Dendritic cell treated with granulocyte-macrophage colony-stimulating factor and Interleukin-4, amounts not matched to agents 40 ng/mL and 50 ng/mL, for 4 days (primary cell): ENCODE results near the gene TRAPPC8.
"Not testable (repeated sequence)": the region's sequence is repeated elsewhere in the genome, so short reads cannot be mapped to it uniquely, and the experiment has no call there.

Source experiments
- H3K27ac Mint-ChIP-seq: one replicate; pipeline ENCODE4 v1.8.0; 2022; ENCODE audit warnings: mild to moderate bottlenecking, mixed read lengths
- H3K27me3 Mint-ChIP-seq: one replicate; pipeline ENCODE4 v1.8.0; 2022; ENCODE audit warnings: mild to moderate bottlenecking, mixed read lengths
- H3K36me3 Mint-ChIP-seq: one replicate; pipeline ENCODE4 v1.8.0; 2022; ENCODE audit warnings: low read depth, mixed read lengths
- H3K4me1 Mint-ChIP-seq: one replicate; pipeline ENCODE4 v1.8.0; 2022; ENCODE audit warnings: low read depth, mixed read lengths
- H3K4me3 Mint-ChIP-seq: one replicate; pipeline ENCODE4 v1.8.0; 2022; ENCODE audit warnings: mild to moderate bottlenecking, moderate library complexity, mixed read lengths
- H3K9me3 Mint-ChIP-seq: one replicate; pipeline ENCODE4 v1.8.0; 2022; ENCODE audit warnings: mixed read lengths
- intact Hi-C: fragments of 100-400 bp; cut with micrococcal nuclease; formaldehyde crosslinking; loops from one replicate; pipeline ENCODE4 v1.15.0; 2022

TRAPPC8 gene

GRCh38 chr18:31931163-31931885 lies 11.6 kb downstream of the TRAPPC8 start:
- Mint-ChIP-seq H3K27ac (peak overlapping the region; percentile 30), H3K4me3 (no peak overlapping the region), H3K27me3 (no peaks in the 10 kb centered on the region), H3K9me3 (no peaks in the 10 kb centered on the region), H3K36me3 (peaks cover 84% of the 10 kb centered on the region), H3K4me1 (peaks cover 11% of the 10 kb centered on the region)
- intact Hi-C loops, result no loop called here

GRCh38 chr18:31929273-31929672 lies 13.7 kb downstream of the TRAPPC8 start:
- peaks cover 11% of the 10 kb centered on the region for H3K4me1 Mint-ChIP-seq
- intact Hi-C loops, result no loop called here
- H3K27ac Mint-ChIP-seq, result no peak overlapping the region
- H3K36me3 Mint-ChIP-seq, result peaks cover 84% of the 10 kb centered on the region
- no peaks in the 10 kb centered on the region for H3K9me3 Mint-ChIP-seq
- H3K4me3 Mint-ChIP-seq, result no peak overlapping the region
- no peaks in the 10 kb centered on the region for H3K27me3 Mint-ChIP-seq

DNA sequence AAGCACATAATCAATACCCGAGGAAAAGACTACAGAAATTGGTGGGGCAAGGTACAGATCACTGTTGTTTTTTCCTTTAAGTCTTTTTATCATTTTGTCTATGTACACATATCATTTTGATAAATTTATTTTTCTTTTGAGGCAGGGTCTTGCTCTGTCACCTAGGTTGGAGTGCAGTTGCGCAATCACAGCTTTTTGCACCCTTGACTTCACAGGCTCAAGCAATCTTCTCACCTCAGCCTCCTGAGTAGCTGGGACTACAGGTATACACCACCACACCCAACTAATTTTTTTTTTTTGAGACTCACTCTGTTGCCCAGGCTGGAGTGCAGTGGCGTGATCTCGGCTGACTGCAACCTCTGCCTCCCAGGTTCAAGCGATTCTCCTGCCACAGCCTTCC lies 15.9 kb downstream of the TRAPPC8 start:
- not testable (repeated sequence) for H3K4me1 Mint-ChIP-seq

DNA sequence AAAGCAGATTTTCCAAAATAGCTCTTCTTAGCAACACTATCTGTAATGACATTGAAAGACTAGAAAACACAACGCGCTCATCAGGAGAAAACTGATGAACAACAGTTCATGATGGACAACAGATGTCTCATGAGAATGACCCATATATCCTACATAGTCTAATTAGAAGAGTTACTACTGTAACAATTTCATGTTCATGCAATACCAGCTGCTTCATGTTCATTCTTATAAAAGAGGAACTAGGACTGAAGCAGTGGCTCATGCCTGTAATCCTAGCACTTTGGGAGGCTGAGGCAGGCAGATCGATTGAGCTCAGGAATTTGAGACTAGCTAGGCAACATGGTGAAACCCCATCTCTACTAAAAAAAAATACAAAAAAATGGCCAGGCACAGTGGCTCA lies 22.7 kb downstream of the TRAPPC8 start:
- no peak overlapping the region for H3K27ac Mint-ChIP-seq
- H3K4me3 Mint-ChIP-seq, result no peak overlapping the region
- H3K4me1 Mint-ChIP-seq, result no peaks in the 10 kb centered on the region
- H3K27me3 Mint-ChIP-seq, result no peaks in the 10 kb centered on the region
- H3K36me3 Mint-ChIP-seq, result peaks cover 94% of the 10 kb centered on the region
- intact Hi-C loops, result no loop called here
- H3K9me3 Mint-ChIP-seq, result no peaks in the 10 kb centered on the region

More for the DNA sequence above, 15.9 kb downstream of the TRAPPC8 start:
- H3K27me3 Mint-ChIP-seq, H3K27ac Mint-ChIP-seq, intact Hi-C loops, H3K4me3 Mint-ChIP-seq, H3K9me3 Mint-ChIP-seq: not testable (repeated sequence)
- H3K36me3 Mint-ChIP-seq, result peaks cover 93% of the 10 kb centered on the region

- H3K9me3 Mint-ChIP-seq, H3K4me1 Mint-ChIP-seq, H3K4me3 Mint-ChIP-seq, H3K27me3 Mint-ChIP-seq, intact Hi-C loops, H3K27ac Mint-ChIP-seq: not testable (repeated sequence)
- peaks cover 94% of the 10 kb centered on the region for H3K36me3 Mint-ChIP-seq
Measured at GRCh38 chr18:31919366-31919765, 23.6 kb downstream of the TRAPPC8 start.

- no peak overlapping the region for H3K4me3 Mint-ChIP-seq
- no peaks in the 10 kb centered on the region for H3K4me1 Mint-ChIP-seq
- H3K27me3 Mint-ChIP-seq, result no peaks in the 10 kb centered on the region
- H3K36me3 Mint-ChIP-seq, result peaks cover 92% of the 10 kb centered on the region
- H3K9me3 Mint-ChIP-seq, result no peaks in the 10 kb centered on the region
- intact Hi-C loops, result no loop called here
- H3K27ac Mint-ChIP-seq, result no peak overlapping the region
Measured at GRCh38 chr18:31918733-31919132, 24.2 kb downstream of the TRAPPC8 start.

DNA sequence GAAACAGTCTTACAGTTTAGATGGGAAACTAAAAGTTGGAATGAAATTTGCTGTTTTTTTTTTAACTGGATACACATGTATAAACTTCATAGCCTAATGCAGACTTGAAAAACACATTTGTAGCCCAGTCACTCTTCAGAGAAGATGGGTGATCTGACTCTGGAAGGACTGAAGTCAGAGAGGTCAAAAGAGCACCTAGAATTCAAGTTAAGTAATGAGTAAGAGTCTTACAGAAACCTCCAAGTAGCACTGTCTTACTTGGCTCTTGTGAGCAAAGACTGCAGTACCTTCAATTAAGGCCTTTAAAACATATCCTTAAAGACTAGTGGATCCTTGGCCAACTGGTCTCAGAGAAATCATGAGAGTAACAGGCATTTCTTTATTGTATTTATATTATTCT lies 41.9 kb downstream of the TRAPPC8 start:
- Mint-ChIP-seq H3K4me3 (no peak overlapping the region), H3K9me3 (no peaks in the 10 kb centered on the region), H3K27me3 (no peaks in the 10 kb centered on the region), H3K36me3 (peaks cover 83% of the 10 kb centered on the region), H3K4me1 (no peaks in the 10 kb centered on the region), H3K27ac (no peak overlapping the region)
- intact Hi-C loops, result no loop called here

DNA sequence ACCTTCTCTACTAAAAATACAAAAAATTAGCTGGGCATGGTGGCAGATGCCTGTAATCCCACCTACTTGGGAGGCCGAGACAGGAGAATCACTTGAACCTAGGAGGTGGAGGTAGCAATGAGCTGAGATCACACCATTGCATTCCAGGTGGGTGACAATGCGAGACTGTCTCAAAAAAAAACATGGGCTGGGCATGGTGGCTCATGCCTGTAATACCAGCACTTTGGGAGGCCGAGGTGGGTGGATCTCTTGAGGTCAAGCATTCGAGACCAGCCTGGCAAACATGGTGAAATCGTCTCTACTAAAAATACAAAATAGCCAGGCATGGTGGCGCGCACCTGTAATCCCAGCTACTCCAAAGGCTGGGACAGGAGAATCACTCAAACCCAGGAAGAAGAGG lies 43.2 kb downstream of the TRAPPC8 start:
- H3K4me3 Mint-ChIP-seq, H3K27ac Mint-ChIP-seq, H3K9me3 Mint-ChIP-seq, H3K27me3 Mint-ChIP-seq, H3K4me1 Mint-ChIP-seq, intact Hi-C loops: not testable (repeated sequence)
- H3K36me3 Mint-ChIP-seq, result peaks cover 94% of the 10 kb centered on the region

DNA sequence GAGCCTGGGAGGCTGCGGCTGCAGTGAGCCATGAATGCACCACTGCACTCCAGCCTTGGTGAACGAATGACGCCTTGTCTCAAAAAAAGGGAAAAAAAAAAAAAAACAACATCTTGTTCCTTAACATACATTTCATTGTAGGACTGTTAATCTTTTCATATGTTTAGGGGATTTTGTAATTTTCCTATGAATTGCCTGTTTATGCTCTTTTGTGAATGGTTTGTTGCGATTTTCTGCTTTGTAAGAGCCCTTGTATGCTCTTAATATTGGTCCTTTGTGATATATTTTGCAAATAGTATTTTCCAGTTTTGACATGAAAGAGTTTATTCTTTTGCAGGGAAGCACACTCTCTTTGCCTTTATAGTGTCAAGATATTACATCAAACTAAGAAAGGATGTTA lies 50.0 kb downstream of the TRAPPC8 start:
- Mint-ChIP-seq H3K4me1 (no peaks in the 10 kb centered on the region), H3K36me3 (peaks cover 69% of the 10 kb centered on the region), H3K27me3 (no peaks in the 10 kb centered on the region), H3K4me3 (no peak overlapping the region), H3K27ac (no peak overlapping the region), H3K9me3 (no peaks in the 10 kb centered on the region)
- intact Hi-C loops, result loop anchor here (5.0 kb wide), 1 partner anchor 36 kb away; no protein-coding TSS in a partner anchor

DNA sequence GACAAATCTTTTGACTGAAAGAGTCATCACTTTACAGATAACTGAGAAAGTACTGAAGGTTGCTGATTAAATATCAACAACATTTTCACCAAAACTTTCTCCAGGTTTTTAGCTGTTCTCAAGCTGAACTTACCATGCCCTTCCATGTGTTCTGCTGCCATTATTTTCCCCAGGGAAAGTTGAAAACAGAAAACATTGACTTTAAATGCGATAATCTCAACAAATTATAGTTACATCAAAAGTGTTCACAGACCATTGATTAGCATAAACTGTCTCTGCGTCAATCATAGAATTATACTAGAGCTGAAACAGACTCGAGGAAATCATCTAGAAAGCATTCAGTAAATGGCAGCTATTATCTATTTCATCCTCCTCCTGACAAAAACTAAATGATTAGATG lies 51.4 kb downstream of the TRAPPC8 start:
- intact Hi-C loops, result loop anchor here (5.0 kb wide), 1 partner anchor 34 kb away; no protein-coding TSS in a partner anchor
- Mint-ChIP-seq H3K36me3 (peaks cover 73% of the 10 kb centered on the region), H3K4me3 (no peak overlapping the region), H3K27ac (no peak overlapping the region), H3K4me1 (no peaks in the 10 kb centered on the region), H3K27me3 (no peaks in the 10 kb centered on the region), H3K9me3 (no peaks in the 10 kb centered on the region)

- H3K4me3 Mint-ChIP-seq, result no peak overlapping the region
- H3K27me3 Mint-ChIP-seq, result no peaks in the 10 kb centered on the region
- peaks cover 18% of the 10 kb centered on the region for H3K9me3 Mint-ChIP-seq
- peaks cover 16% of the 10 kb centered on the region for H3K4me1 Mint-ChIP-seq
- H3K27ac Mint-ChIP-seq, result no peak overlapping the region
- peaks cover 95% of the 10 kb centered on the region for H3K36me3 Mint-ChIP-seq
- intact Hi-C loops, result no loop called here
Measured at GRCh38 chr18:31884020-31884419, 58.9 kb downstream of the TRAPPC8 start.

DNA sequence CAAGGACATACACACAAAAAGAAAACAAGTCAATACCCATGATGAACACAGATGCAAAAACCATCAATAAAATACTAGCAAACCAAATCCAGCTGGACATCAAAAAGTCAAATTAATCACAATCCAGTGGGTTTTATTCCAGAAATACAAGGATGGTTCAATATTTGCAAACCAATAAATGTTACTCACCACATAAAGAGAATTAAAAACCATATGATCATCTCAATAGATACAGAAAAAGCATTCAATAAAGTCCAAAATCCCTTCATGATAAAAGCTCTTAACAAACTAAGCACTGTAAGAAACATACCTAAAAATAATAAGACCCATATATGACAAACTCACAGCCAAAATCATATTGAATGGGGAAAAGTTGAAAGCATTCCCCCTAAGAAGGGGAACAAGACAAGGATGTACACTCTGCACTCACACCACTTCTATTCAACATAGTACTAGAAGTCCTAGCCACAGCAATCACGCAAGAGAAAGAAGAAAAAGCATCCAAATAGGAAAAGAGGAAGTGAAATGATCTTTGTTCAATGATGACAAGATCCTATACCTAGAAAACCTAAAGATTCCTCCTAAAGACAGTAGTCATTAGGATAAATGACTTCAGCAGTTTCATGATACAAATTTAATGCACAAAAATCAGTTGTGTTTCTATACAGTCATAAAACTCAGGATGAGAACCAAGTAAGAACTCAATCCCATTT lies 62.6 kb downstream of the TRAPPC8 start:
- H3K4me3 Mint-ChIP-seq, result no peak overlapping the region

GRCh38 chr18:31878358-31878757 lies 64.6 kb downstream of the TRAPPC8 start:
- Mint-ChIP-seq H3K27me3 (no peaks in the 10 kb centered on the region), H3K36me3 (peaks cover 95% of the 10 kb centered on the region), H3K4me1 (peaks cover 16% of the 10 kb centered on the region), H3K4me3 (no peak overlapping the region), H3K27ac (no peak overlapping the region), H3K9me3 (peaks cover 18% of the 10 kb centered on the region)
- intact Hi-C loops, result no loop called here

More for the DNA sequence above, 62.6 kb downstream of the TRAPPC8 start:
- Mint-ChIP-seq H3K9me3 (peaks cover 18% of the 10 kb centered on the region), H3K36me3 (peaks cover 98% of the 10 kb centered on the region), H3K27me3 (no peaks in the 10 kb centered on the region), H3K27ac (no peak overlapping the region), H3K4me1 (peaks cover 16% of the 10 kb centered on the region)
- intact Hi-C loops, result no loop called here

- H3K36me3 Mint-ChIP-seq, result peaks cover 95% of the 10 kb centered on the region
- peaks cover 16% of the 10 kb centered on the region for H3K4me1 Mint-ChIP-seq
- intact Hi-C loops, result no loop called here
- H3K27ac Mint-ChIP-seq, result no peak overlapping the region
- no peaks in the 10 kb centered on the region for H3K27me3 Mint-ChIP-seq
- no peak overlapping the region for H3K4me3 Mint-ChIP-seq
- peaks cover 18% of the 10 kb centered on the region for H3K9me3 Mint-ChIP-seq
Measured at GRCh38 chr18:31877900-31878299, 65.0 kb downstream of the TRAPPC8 start.
